Islet precursor cell (in vitro differentiated cells): Measurements from ENCODE around the gene PTEN.
A peak's percentile ranks its signal among the peaks of the same experiment; 100 is the strongest.
"Not testable (repeated sequence)": the region's sequence is repeated elsewhere in the genome, so short reads cannot be mapped to it uniquely, and the experiment has no call there.

Experiments used
- DNase-seq: peaks from one replicate; pipeline ENCODE4 v3.0.0-alpha.2; 2018

The PTEN gene

DNA sequence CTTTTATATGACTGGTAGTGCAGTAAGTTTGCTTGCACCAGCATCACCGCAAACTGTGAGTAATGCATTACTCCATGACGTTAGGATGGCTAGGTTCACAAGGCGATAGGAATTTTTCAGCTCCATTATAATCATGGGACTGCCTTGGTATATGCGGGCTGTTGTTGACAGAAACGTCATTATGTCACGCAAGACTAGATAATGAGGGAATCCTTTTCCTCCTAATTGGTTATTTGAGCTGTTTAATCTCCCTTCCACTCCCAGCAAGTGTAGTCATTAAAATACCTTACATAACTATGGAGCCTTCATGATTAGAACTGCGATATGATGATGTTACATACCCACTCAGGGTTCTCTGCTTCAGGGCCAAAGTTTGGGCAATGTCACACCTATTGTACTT, 17.4 kb upstream of the PTEN start:
- peak; percentile 60 for DNase-seq

- not testable (repeated sequence) for DNase-seq
These were observed 16.7 kb upstream of the PTEN start for GRCh38 chr10:87846711-87847110.

DNA sequence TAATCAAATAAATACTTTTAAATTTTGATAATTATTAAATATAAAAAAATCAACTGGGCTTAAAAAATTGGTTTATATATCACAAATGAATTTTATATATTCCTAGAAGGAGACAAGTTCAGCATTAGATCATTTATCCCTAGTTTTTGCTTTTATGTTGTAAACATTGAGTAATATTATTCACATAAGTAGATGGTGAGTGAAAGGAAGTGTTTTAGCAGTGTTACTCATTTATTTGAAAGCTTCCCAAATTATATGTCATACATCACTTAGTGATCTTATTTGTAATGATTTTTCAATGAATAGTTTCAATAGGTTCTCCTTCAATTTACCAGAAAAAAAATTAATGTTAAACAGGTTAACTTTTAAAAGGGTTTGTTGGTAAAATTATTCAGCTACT, 15.9 kb upstream of the PTEN start:
- no peak for DNase-seq

DNA sequence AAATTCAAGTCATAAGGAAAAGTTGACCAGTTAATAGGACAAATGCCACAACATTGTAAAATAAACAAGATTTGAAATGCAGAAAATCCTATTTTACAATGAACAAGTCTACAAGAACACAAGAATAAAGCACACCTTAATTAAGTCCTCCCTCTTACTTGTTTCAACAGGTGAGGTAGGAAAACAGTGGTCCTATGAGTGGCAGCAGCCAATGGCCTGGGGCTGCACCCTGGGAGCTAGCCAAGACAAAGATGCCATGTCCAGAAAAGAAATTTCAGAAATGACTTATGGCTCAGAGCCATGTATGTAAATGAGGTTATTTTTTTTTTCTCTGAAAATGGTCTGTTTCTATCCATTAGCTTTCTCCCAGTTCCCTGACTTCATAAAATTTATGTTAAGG, 14.4 kb upstream of the PTEN start:
- DNase-seq: no peak

GRCh38 chr10:87850742-87851205, 12.7 kb upstream of the PTEN start:
- peak; percentile 81 for DNase-seq

DNA sequence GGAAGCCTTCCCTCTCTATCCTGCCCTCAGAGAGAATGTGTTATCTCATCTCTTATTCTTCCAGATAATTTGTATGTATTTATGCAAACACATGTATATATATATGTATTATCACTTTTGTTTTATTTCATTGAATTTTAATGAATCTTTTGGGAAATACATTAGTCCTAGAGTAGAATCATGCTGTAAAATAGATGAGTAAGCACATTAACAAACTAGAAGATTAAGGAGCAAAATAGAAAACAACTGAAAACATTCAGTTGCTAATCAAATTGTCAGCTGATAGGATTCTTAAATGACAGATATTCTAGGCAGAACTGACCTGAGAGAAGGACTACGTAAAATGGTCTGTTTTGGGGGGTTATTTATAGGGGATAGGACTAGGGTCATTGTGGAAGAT, 11.3 kb upstream of the PTEN start:
- DNase-seq: no peak

GRCh38 chr10:87855247-87855646, 8.2 kb upstream of the PTEN start:
- DNase-seq: not testable (repeated sequence)

GRCh38 chr10:87855665-87856064, 7.8 kb upstream of the PTEN start:
- DNase-seq: not testable (repeated sequence)

DNA sequence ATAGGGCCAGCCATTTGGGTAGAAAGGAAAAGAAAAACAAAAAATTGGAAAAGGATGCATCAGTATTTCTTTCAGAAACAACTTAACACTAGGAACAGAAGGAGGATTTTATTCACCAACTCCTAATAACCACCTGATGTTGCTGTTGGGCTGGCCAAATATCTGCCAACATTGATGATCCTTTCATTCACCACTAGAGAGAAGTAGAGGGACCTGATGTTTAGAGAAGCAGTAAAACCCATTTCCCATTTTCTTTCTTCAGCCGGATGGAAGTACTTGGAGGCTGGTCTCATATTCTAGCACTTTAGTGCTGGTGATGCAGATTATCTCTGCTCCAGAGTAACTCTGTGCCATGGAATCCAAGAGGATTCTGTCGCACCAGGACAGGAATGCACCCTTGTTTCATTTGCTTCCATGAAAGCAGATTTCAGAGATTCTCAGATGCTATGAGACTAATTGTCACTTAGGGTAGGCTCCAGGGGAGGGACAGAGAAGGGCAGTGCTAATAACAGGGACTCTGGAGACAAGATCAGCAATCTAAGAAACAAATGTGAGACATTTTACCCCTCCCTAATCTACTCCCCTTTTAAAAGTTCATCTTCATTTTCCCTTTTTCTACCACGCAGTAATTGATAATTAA, 3.1 kb upstream of the PTEN start:
- no peak for DNase-seq

DNA sequence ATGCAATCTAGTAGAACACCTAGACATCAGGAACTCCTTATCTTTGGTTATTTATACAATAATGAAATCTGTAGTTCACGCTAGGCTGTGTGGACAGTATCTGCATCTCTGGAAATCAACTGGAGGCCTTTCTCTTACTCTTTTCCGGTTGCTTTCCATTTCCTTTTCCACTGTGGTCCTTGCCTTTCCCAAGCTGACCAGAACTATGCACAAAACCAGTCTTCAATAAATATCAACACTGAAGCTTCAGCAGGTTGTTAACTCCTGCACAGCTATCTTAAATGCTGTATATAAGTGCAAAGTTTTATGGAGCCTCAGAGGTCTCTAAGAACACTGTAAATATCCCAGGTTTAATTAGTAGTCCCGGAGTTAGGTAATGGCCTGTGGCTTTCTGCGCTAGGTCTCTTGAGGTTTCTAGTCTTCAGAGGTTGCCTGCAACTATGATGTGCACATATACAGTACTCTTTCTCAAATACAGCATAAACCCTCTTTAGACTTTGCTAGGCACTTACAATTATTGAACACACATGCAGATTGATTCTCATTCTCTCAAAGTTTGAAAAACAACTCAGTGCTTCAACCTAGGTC, 2.5 kb upstream of the PTEN start:
- no peak for DNase-seq

DNA sequence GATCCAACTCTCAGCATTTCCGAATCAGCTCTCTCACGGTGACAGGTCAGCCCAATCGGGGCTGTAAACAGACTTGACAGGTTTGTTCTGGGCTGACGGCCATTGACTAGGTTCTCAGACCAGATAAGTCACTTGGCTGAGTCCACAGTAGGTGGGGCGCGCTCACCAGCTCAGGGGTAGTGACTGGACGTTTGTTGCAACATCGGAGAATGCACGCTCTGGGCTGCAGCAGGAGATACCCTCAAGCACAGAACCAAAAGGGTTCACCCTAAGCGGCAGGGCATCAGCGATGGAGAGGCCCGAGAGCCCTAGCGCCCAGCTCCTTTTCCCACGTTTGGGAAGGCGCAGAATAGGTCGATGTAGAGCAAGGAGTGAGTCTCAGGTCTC, 1.9 kb upstream of the PTEN start:
- peak; percentile 85 for DNase-seq

DNA sequence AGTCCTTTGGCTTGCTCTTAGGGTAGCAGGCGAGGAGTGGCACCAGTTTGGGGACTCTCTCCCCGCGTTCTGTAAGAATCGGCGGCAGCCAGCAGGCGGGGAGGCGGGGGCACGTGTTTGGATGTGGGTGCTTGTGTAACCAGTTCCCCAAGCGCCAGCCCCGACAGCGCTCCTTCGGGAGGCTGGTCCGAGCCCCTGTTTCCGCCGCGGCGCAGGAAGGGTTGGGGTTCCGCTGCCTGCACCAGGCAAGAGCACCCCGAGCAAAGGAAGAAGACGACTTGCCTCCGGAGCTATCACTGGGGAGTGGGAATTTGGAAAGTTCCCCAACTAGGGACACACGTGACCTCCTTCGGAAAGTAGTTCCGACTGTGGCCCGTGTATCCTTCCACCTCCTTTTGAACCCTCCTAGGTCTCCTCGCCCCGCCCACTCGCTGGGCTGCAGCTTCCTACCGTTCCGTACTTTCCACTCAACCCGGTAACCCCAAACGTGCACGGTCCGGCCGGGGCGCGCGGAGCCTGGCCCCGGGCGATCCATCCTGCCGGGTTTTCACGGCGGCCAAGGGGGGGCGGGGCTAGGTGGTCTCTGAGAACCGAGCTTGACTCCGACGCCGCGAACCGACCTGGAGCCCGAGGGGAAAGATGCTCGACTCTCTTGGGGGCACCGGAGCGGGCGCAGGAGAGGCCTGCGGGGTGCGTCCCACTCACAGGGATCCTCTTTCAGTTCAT, 1.3 kb upstream of the PTEN start:
- DNase-seq: peak; percentile 97

GRCh38 chr10:87862679-87863052, 759 bp upstream of the PTEN start:
- DNase-seq: no peak

DNA sequence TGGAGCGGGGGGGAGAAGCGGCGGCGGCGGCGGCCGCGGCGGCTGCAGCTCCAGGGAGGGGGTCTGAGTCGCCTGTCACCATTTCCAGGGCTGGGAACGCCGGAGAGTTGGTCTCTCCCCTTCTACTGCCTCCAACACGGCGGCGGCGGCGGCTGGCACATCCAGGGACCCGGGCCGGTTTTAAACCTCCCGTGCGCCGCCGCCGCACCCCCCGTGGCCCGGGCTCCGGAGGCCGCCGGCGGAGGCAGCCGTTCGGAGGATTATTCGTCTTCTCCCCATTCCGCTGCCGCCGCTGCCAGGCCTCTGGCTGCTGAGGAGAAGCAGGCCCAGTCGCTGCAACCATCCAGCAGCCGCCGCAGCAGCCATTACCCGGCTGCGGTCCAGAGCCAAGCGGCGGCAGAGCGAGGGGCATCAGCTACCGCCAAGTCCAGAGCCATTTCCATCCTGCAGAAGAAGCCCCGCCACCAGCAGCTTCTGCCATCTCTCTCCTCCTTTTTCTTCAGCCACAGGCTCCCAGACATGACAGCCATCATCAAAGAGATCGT, 598 bp downstream of the PTEN start:
- DNase-seq: peak; percentile 65

DNA sequence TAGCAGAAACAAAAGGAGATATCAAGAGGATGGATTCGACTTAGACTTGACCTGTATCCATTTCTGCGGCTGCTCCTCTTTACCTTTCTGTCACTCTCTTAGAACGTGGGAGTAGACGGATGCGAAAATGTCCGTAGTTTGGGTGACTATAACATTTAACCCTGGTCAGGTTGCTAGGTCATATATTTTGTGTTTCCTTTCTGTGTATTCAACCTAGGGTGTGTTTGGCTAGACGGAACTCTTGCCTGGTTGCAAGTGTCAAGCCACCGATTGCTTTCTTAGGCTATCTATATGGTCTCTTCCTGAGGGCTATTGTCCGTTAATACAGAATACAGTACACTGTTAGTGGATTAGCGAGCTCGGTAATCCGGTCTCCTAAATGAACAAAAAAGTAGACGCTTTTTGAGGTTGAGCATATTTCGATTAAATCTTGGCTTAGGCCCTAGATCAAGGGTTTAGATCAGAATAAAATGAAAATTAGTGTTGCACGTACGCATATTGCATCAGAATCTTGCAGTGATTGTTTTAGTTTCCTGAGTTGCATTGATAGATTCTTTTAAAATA, 1.2 kb downstream of the PTEN start:
- DNase-seq: no peak

DNA sequence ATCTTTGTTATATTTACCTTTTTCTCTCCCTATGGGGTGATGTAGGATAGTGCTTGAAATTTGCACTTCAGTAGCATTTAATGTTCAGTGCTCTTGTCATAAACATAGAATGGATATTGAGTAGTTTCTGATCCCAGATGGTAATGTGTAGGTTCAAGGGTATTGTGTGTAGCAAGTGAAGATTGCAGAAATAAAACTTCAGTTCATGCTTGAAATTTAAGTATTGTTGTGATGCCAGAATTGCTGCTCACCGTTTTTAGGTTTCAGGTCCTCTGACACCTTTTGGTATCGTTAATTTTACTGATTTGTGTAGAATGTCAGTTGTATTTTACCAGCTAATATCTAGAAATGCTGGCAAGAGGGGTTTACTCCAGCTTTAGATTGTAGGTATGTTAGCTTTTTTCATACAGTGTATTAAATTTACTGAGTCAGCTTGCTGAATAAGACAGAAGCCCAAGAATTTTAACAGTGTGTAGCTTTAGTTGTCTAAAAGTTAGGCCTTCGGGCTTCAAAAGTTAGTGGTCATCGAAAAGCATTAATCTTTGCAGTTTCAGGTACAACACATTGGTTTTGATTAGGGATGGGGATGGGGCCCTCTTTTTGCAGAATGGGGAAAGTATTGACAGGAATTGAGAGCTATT, 1.9 kb downstream of the PTEN start:
- no peak for DNase-seq

DNA sequence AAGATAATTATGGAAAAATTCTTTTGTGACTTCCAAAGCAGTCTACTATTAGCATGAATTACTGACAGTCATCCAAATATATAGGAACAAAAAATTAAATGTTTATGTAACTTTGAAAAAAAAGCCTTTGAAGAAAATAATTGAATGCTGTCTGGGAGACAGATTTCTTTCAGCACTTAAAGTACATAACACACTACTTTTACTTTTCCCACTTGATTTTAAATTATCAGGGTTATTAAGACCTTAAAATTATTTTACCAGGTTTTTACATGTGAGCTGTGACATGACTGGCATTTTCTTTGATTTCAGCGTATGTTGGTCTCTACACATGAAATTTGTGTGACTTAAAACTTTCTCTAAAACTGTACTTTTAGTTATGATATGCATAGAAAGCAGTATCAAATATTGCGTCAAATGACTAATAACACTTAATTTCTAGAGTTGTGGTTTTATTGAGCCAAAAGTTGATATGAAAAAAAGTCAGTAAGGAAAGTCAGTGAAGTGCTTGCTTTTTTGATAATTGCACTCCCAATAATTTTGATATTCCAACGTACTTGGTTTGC, 3.1 kb downstream of the PTEN start:
- no peak for DNase-seq

DNA sequence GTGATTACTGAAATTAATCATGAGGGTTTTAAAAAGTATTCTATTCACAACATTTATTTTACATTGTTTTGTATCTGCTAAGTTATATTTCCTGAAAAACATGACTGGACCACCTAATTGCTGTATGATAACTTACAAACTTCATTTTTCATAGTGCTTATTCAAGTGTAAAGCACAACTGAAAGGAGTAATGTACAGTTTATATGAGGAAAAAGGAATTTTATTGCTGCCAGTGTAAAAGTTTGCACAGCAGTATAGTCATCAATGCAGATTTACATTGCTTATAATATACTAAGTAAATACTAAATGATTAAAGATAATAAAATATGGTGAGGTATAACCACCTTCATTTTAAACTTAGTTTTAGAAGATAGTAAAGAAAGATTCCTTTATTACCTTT, 4.0 kb downstream of the PTEN start:
- DNase-seq: no peak

- no peak for DNase-seq
These were observed 4.9 kb downstream of the PTEN start for GRCh38 chr10:87868277-87868676.

GRCh38 chr10:87869139-87869538, 5.7 kb downstream of the PTEN start:
- not testable (repeated sequence) for DNase-seq

- DNase-seq: no peak
These were observed 6.5 kb downstream of the PTEN start for GRCh38 chr10:87869773-87870551.

GRCh38 chr10:87872828-87873227, 9.4 kb downstream of the PTEN start:
- no peak for DNase-seq
